Testis (tissue), 3 donors: Measurements from ENCODE around the gene DNAH10. TPM values are rescaled to one million over a fixed set of nuclear protein-coding genes. Genes with fewer than 3 reads are reported as not detected.

Experiments used
- DNase-seq: peaks from one replicate; pipeline ENCODE4 v3.0.0-alpha.2; 2019
- H3K27ac ChIP-seq, 2 donors: fragments of 200-600 bp; sonication (generic); one replicate each; pipeline ENCODE4 v1.5.1; 2019
- H3K27me3 ChIP-seq: fragments of 200-600 bp; sonication (generic); one replicate; pipeline ENCODE4 v1.5.1; 2019
- H3K36me3 ChIP-seq: fragments of 200-600 bp; sonication (generic); one replicate; pipeline ENCODE4 v1.5.1; 2017; ENCODE audit warnings: low read depth; ENCODE audit errors: missing control alignments
- H3K4me1 ChIP-seq: fragments of 200-600 bp; sonication (generic); one replicate; pipeline ENCODE4 v1.5.1; 2019
- H3K4me3 ChIP-seq, 2 donors: fragments of 200-600 bp; sonication (generic); one replicate each; pipeline ENCODE4 v1.5.1; 2017 to 2019
- H3K9me3 ChIP-seq: fragments of 200-600 bp; sonication (generic); one replicate; pipeline ENCODE4 v1.5.1; 2017
- CTCF ChIP-seq, 3 experiments: fragments of 450-650 bp in 2 of 3; fragments of 200-600 bp in 1 of 3; sonication (generic) in 1 of 3; IDR thresholded peaks; one replicate each; pipeline ENCODE4 v1.5.1; 2016 to 2019; ENCODE audit warnings: antibody characterized with exemption in 3 of 3, mild to moderate bottlenecking in 2 of 3, moderate library complexity in 1 of 3
- POLR2A ChIP-seq: fragments of 450-650 bp; IDR thresholded peaks from one replicate; pipeline ENCODE4 v1.6.1; 2017; ENCODE audit warnings: antibody characterized with exemption, mild to moderate bottlenecking, moderate library complexity
- WGBS, 2 donors: methylation state at CpG; one replicate each; pipeline ENCODE4 v1.1.5; 2018; 5-methylcytosine and 5-hydroxymethylcytosine counted together
- intact Hi-C: fragments of 100-400 bp; cut with DNase I; formaldehyde crosslinking; loops from one replicate; pipeline ENCODE4 v1.15.1; 2023; ENCODE audit warnings: low total_unique reads
- polyA plus RNA-seq: library from polyadenylated mRNA; stranded (reverse); fragments of 350-450 nt; fragmentation: Illumina TruSeq; extraction: RNeasy Lipid Tissue Mini Kit (QIAGEN cat#74804); gene quantifications from one replicate; pipeline ENCODE4 v1.2.3, GENCODE V29; 2014; ENCODE audit warnings: low read depth, low replicate concordance; ENCODE audit not compliant: insufficient read depth
- total RNA-seq, 2 donors: library from RNA; depleted of rRNA; stranded (reverse); fragments of >200 nt; gene quantifications; one replicate each; pipeline ENCODE4 v1.2.3, GENCODE V29; 2016

The DNAH10 gene
- total and polyA plus RNA-seq, 3 donors from 2014 or later = 15.4 to 29.3 (median 24.3) TPM

DNA sequence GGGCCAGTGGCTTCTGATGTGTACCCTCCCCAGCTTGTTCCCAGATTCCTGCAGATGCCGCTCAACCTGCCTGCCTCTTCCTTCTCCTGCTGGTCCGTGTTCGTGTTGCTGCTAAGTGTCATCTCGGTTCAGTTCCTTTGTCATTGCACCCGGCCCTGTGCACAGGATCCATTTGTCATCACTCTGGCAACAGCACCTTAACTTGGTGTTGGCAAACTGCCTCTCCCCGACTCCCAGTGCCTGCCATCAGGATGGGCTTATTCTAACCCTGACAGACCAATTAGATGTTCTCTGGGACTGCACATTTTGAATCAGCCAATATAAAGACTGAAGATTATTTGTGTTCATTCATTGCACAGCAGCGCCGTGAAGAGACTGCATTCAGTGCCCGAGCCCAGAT lies 137.3 kb downstream of the DNAH10 start:
- DNase-seq = no peak
- intact Hi-C loops = no loop called here
- no peaks in the 10 kb centered on the region for H3K9me3 ChIP-seq
- no peaks in the 10 kb centered on the region for H3K27me3 ChIP-seq
- TF ChIP-seq CTCF (IDR thresholded peaks at IDR 0.05) = no peak
- TF ChIP-seq POLR2A = no peak
- H3K4me1 ChIP-seq = no peaks in the 10 kb centered on the region
- no peak overlapping the region for H3K4me3 ChIP-seq
- no peak overlapping the region for H3K27ac ChIP-seq
- WGBS, 2 donors = 92 to 96% methylated on average over 9 of the region's 9 CpGs
- no peaks in the 10 kb centered on the region for H3K36me3 ChIP-seq

GRCh38 chr12:123900871-123901376 lies 138.8 kb downstream of the DNAH10 start:
- intact Hi-C loops = no loop called here
- 53 to 73% methylated on average over 7 to 9 of the region's 9 CpGs for WGBS, 2 donors
- H3K27me3 ChIP-seq = no peaks in the 10 kb centered on the region
- no peak overlapping the region for H3K4me3 ChIP-seq
- H3K27ac ChIP-seq = no peak overlapping the region
- no peak for DNase-seq
- no peaks in the 10 kb centered on the region for H3K4me1 ChIP-seq
- H3K36me3 ChIP-seq = no peaks in the 10 kb centered on the region
- TF ChIP-seq CTCF (IDR thresholded peaks at IDR 0.05) (no peak), POLR2A (no peak)
- no peaks in the 10 kb centered on the region for H3K9me3 ChIP-seq

DNA sequence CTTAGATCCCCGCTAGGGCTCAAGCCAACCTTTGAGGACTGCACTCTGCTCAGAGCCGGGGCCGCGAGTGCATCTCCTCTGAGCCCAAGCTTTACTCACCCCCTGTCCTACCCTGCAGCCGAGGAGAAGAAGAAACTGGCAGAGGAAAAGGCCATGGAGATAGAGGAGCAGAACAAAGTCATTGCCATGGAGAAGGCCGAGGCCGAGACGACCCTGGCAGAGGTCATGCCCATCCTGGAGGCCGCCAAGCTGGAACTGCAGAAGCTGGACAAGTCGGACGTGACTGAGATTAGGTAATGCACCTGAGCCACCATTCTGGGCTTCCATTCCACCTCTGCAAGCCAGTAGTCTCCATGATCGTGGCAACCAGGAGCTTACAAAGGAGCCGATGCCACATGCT lies 140.7 kb downstream of the DNAH10 start:
- no peak for TF ChIP-seq POLR2A
- TF ChIP-seq CTCF (IDR thresholded peaks at IDR 0.05) = no peak
- Histone ChIP-seq H3K36me3 (no peaks in the 10 kb centered on the region), H3K27ac (no peak overlapping the region), H3K4me1 (no peaks in the 10 kb centered on the region), H3K9me3 (no peaks in the 10 kb centered on the region), H3K4me3 (no peak overlapping the region), H3K27me3 (no peaks in the 10 kb centered on the region)
- WGBS, 2 donors = 94 to 96% methylated on average over 13 of the region's 13 CpGs
- intact Hi-C loops = no loop called here
- no peak for DNase-seq

DNA sequence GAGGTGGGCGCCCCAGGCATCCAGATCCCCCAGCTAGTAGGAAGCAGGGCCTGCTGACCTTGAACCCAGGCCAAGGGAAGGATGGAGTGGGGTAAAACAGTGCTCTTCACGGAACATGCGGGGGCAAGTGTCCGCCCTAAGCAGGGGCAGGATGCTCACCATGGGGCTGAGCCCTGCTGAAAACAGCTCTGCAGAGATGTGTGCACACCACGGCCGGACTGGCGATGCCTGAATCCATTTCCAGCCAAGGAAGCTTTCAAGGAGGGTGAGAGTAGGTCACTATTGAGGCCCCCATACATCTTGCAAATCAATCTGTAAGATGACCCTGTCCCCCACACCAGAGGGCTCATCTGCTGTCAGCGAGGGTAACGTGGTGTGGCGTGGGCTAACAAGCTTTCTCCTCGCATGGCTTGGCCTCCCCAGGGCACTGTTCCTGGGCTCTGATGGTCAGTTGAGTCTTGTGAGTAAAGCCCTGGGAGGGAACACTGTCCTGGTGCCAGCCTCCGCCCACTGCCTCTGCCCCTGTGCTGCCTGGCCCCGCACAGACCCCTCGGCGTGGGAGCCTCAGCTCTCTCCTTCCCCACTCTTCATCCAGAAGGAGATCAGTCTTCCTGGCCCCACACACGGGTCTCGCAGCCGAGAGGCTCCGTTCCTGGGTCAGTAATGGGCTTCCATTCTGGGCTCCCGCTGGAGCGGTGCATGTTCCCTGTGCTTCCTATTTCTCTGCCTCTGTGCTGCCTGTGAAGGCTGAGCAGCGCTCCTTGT lies 141.4 kb downstream of the DNAH10 start:
- WGBS, 2 donors = 86 to 94% methylated on average over 8 to 22 of the region's 22 CpGs
- intact Hi-C loops = no loop called here

More for the DNA sequence above, 141.4 kb downstream of the DNAH10 start:
- Histone ChIP-seq H3K4me1 (no peaks in the 10 kb centered on the region), H3K27me3 (no peaks in the 10 kb centered on the region), H3K4me3 (no peak overlapping the region), H3K9me3 (no peaks in the 10 kb centered on the region), H3K36me3 (no peaks in the 10 kb centered on the region), H3K27ac (no peak overlapping the region)
- DNase-seq = no peak
- TF ChIP-seq CTCF (IDR thresholded peaks at IDR 0.05) = no peak
